ENCODE results near the gene TTLL10.

The TTLL10 gene

GRCh38 chr1:1235016-1235744, 61.5 kb downstream of the TTLL10 start:
- no peak for DNase-seq (ENCODE audit: low spot score)

GRCh38 chr1:1236176-1236763, 62.6 kb downstream of the TTLL10 start:
- no peak for DNase-seq (ENCODE audit: low spot score)

GRCh38 chr1:1236945-1237873, 63.5 kb downstream of the TTLL10 start:
- DNase-seq (ENCODE audit: low spot score) = no peak

- DNase-seq (ENCODE audit: low spot score) = no peak
Measured at GRCh38 chr1:1237874-1238701, 64.4 kb downstream of the TTLL10 start.

- no peak for DNase-seq (ENCODE audit: low spot score)
Measured at GRCh38 chr1:1238702-1239178, 65.1 kb downstream of the TTLL10 start.

GRCh38 chr1:1239227-1239613, 65.5 kb downstream of the TTLL10 start:
- no peak for DNase-seq (ENCODE audit: low spot score)

- no peak for DNase-seq (ENCODE audit: low spot score)
Measured at GRCh38 chr1:1239614-1240347, 66.1 kb downstream of the TTLL10 start.

- DNase-seq (ENCODE audit: low spot score) = no peak
Measured at GRCh38 chr1:1240348-1240732, 66.7 kb downstream of the TTLL10 start.

- DNase-seq (ENCODE audit: low spot score) = no peak
Measured at GRCh38 chr1:1240822-1241587, 67.3 kb downstream of the TTLL10 start.

GRCh38 chr1:1241588-1242219, 68.0 kb downstream of the TTLL10 start:
- DNase-seq (ENCODE audit: low spot score) = no peak

- no peak for DNase-seq (ENCODE audit: low spot score)
Measured at GRCh38 chr1:1242461-1243265, 69.0 kb downstream of the TTLL10 start.

- DNase-seq (ENCODE audit: low spot score) = no peak
Measured at GRCh38 chr1:1243266-1243660, 69.6 kb downstream of the TTLL10 start.

- no peak for DNase-seq (ENCODE audit: low spot score)
Measured at GRCh38 chr1:1243807-1244191, 70.1 kb downstream of the TTLL10 start.

GRCh38 chr1:1244192-1244811, 70.6 kb downstream of the TTLL10 start:
- no peak for DNase-seq (ENCODE audit: low spot score)

- no peak for DNase-seq (ENCODE audit: low spot score)
Measured at GRCh38 chr1:1245178-1245816, 71.6 kb downstream of the TTLL10 start.

- DNase-seq (ENCODE audit: low spot score) = no peak
Measured at GRCh38 chr1:1245817-1246576, 72.3 kb downstream of the TTLL10 start.

All from SK-N-DZ (cell line).